Measurements from ENCODE around the gene MFAP4. TPM values are rescaled to one million over a fixed set of nuclear protein-coding genes. Genes with fewer than 3 reads are reported as not detected.

The MFAP4 gene
- total RNA-seq, 1 experiment from 2014 or later: not detected

GRCh38 chr17:19390951-19391350, 4.0 kb upstream of the MFAP4 start:
- no peaks in the 10 kb centered on the region for H3K79me2 ChIP-seq (ENCODE audit: low read depth)
- intact Hi-C loops (cut with micrococcal nuclease; ENCODE audit: unreplicated experiment): no loop called here
- ChIA-PET CTCF (no interaction called here), POLR2A (ENCODE audit: unreplicated experiment) (interaction anchor here (1.0 kb wide), 1 partner anchor 13 kb away, joined by 16 read pairs; the partner anchor contains the start of gene MAPK7)
- H3F3A ChIP-seq (ENCODE audit: insufficient read depth, low read depth): peaks cover 11% of the 10 kb centered on the region; the same call in 1 of the 2 replicates
- H2AFZ ChIP-seq: no peak overlapping the region
- no peaks in the 10 kb centered on the region for H4K20me1 ChIP-seq (ENCODE audit: insufficient read depth)
- H3K9me3 ChIP-seq (ENCODE audit: insufficient read depth, low read depth): no peaks in the 10 kb centered on the region
- no peak overlapping the region for H3K4me2 ChIP-seq
- TF ChIP-seq CTCF (conservative IDR thresholded peaks at IDR 0.05) (no peak), EZH2 (IDR thresholded peaks at IDR 0.05; ENCODE audit: low read depth) (no peak)
- no peaks in the 10 kb centered on the region for H3K27me3 ChIP-seq (ENCODE audit: insufficient read depth, low read depth)
- H3K27ac ChIP-seq: no peak overlapping the region
- H3K9me2 ChIP-seq (ENCODE audit: insufficient read depth): no peaks in the 10 kb centered on the region
- no peak overlapping the region for H3K4me3 ChIP-seq
- BruUV-seq (replicated peaks): no TSS peak
- peaks cover 15% of the 10 kb centered on the region for H3K4me1 ChIP-seq (replicated peaks; ENCODE audit: insufficient read depth)
- H3K36me3 ChIP-seq (ENCODE audit: low read depth): no peaks in the 10 kb centered on the region
- no peak for DNase-seq

- Histone ChIP-seq H4K20me1 (ENCODE audit: insufficient read depth) (no peaks in the 10 kb centered on the region), H3K27ac (no peak overlapping the region)
- CTCF ChIA-PET: no interaction called here
Observed at GRCh38 chr17:19388791-19389785, 2.1 kb upstream of the MFAP4 start.

More at GRCh38 chr17:19388791-19389785, 2.1 kb upstream of the MFAP4 start:
- no peak for TF ChIP-seq EZH2 (IDR thresholded peaks at IDR 0.05; ENCODE audit: low read depth)
- TF ChIP-seq CTCF (conservative IDR thresholded peaks at IDR 0.05): no peak
- POLR2A ChIA-PET (ENCODE audit: unreplicated experiment): interaction anchor here (0.7 to 1.0 kb wide), 2 partner anchors 8 to 142 kb away, joined by 3 to 11 read pairs; no protein-coding TSS in a partner anchor
- H3K36me3 ChIP-seq (ENCODE audit: low read depth): no peaks in the 10 kb centered on the region
- intact Hi-C loops (cut with micrococcal nuclease; ENCODE audit: unreplicated experiment): no loop called here
- no TSS peak for BruUV-seq (replicated peaks)
- no peak overlapping the region for H3K4me2 ChIP-seq
- H3K79me2 ChIP-seq (ENCODE audit: low read depth): no peaks in the 10 kb centered on the region
- no peaks in the 10 kb centered on the region for H3K9me3 ChIP-seq (ENCODE audit: insufficient read depth, low read depth)
- no peak for DNase-seq
- H2AFZ ChIP-seq: no peak overlapping the region
- peaks cover 15% of the 10 kb centered on the region for H3K4me1 ChIP-seq (replicated peaks; ENCODE audit: insufficient read depth)
- H3F3A ChIP-seq (ENCODE audit: insufficient read depth, low read depth): peaks cover 20% of the 10 kb centered on the region; the same call in 1 of the 2 replicates
- H3K27me3 ChIP-seq (ENCODE audit: insufficient read depth, low read depth): no peaks in the 10 kb centered on the region
- H3K9me2 ChIP-seq (ENCODE audit: insufficient read depth): no peaks in the 10 kb centered on the region
- H3K4me3 ChIP-seq: no peak overlapping the region

Measured in PC-9 (cell line).